ENCODE data around the gene PPIL1.

DNA sequence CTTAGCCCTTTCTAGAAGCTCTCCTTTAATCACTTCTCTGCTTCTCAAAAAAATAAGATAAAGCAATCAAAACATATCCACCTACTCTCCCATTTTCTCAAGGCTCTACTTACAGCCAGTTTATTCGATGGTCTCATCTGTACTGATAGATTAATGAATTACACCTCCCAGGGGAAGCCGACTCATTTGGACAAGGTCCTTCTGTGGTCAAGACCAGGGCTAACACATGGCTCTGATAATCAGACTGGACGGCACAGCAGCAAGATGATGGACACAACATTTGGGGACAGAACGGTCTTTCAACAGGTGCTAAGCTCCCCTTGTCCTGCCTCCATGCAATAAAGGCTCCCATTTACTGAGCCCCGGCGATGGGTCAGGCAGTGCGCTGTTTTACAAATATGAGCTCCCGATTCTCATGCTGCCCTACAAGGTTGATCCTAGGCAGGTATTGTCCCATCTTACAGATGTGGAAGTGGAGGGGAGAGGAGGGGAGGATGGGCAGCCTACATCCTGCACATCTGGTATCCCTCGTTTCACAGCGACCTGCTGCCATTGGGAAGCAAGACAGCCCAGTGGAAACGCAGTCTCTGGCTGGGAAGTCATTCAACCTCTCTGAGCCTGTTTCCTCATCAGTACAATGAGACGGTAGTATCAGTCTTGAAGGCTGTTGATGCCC, 51.0 kb downstream of the PPIL1 start:
- TF ChIP-seq, protein P1, sequence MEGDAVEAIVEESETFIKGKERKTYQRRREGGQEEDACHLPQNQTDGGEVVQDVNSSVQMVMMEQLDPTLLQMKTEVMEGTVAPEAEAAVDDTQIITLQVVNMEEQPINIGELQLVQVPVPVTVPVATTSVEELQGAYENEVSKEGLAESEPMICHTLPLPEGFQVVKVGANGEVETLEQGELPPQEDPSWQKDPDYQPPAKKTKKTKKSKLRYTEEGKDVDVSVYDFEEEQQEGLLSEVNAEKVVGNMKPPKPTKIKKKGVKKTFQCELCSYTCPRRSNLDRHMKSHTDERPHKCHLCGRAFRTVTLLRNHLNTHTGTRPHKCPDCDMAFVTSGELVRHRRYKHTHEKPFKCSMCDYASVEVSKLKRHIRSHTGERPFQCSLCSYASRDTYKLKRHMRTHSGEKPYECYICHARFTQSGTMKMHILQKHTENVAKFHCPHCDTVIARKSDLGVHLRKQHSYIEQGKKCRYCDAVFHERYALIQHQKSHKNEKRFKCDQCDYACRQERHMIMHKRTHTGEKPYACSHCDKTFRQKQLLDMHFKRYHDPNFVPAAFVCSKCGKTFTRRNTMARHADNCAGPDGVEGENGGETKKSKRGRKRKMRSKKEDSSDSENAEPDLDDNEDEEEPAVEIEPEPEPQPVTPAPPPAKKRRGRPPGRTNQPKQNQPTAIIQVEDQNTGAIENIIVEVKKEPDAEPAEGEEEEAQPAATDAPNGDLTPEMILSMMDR (IDR thresholded peaks at IDR 0.05), result no peak
- TF ChIP-seq POLR2AphosphoS5 (IDR thresholded peaks at IDR 0.05) (no peak), POLR2A (IDR thresholded peaks at IDR 0.05) (no peak)

Measured in stomach (tissue), 4 donors.